ENCODE measurements around the gene CDHR1. TPM values are rescaled to one million over a fixed set of nuclear protein-coding genes. Genes with fewer than 3 reads are reported as not detected.
"Not testable (repeated sequence)": the region's sequence is repeated elsewhere in the genome, so short reads cannot be mapped to it uniquely, and the experiment has no call there.

The CDHR1 gene
- total RNA-seq (2022) (not detected in 2 replicates), Bru-seq, nascent RNA (not detected), BruChase-seq, experiment 1, labeled RNA remaining after a 6-hour chase (not detected), BruChase-seq, experiment 2, labeled RNA remaining after a 2-hour chase (not detected)
- long read RNA-seq, result 0 reads

GRCh38 chr10:84194424-84195043 lies at the start of gene CDHR1:
Gene CDHR1 (plus strand): TSS chr10:84194537. CDS start chr10:84194761, 224 bp downstream.
- no peaks in the 10 kb centered on the region for H3K36me3 Mint-ChIP-seq (ENCODE audit: insufficient read depth, unreplicated experiment)
- no TSS peak for BruUV-seq (replicated peaks)
- CTCF ChIA-PET, result no interaction called here
- H3K4me1 Mint-ChIP-seq (ENCODE audit: low read depth, unreplicated experiment), result no peaks in the 10 kb centered on the region
- no peak for DNase-seq
- H3K27me3 Mint-ChIP-seq (ENCODE audit: unreplicated experiment), result peaks cover 83% of the 10 kb centered on the region
- TF ChIP-seq, protein P1, sequence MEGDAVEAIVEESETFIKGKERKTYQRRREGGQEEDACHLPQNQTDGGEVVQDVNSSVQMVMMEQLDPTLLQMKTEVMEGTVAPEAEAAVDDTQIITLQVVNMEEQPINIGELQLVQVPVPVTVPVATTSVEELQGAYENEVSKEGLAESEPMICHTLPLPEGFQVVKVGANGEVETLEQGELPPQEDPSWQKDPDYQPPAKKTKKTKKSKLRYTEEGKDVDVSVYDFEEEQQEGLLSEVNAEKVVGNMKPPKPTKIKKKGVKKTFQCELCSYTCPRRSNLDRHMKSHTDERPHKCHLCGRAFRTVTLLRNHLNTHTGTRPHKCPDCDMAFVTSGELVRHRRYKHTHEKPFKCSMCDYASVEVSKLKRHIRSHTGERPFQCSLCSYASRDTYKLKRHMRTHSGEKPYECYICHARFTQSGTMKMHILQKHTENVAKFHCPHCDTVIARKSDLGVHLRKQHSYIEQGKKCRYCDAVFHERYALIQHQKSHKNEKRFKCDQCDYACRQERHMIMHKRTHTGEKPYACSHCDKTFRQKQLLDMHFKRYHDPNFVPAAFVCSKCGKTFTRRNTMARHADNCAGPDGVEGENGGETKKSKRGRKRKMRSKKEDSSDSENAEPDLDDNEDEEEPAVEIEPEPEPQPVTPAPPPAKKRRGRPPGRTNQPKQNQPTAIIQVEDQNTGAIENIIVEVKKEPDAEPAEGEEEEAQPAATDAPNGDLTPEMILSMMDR (IDR thresholded peaks at IDR 0.05; ENCODE audit: unreplicated experiment), result no peak
- no peak within 1 kb of the TSS for H3K27ac Mint-ChIP-seq (ENCODE audit: unreplicated experiment)
- no peak within 1 kb of the TSS for H3K4me3 Mint-ChIP-seq (ENCODE audit: low read depth, unreplicated experiment)
- intact Hi-C loops (cut with micrococcal nuclease; ENCODE audit: unreplicated experiment), result no loop called here
- no peaks in the 10 kb centered on the region for H3K9me3 Mint-ChIP-seq (ENCODE audit: low read depth, unreplicated experiment)

DNA sequence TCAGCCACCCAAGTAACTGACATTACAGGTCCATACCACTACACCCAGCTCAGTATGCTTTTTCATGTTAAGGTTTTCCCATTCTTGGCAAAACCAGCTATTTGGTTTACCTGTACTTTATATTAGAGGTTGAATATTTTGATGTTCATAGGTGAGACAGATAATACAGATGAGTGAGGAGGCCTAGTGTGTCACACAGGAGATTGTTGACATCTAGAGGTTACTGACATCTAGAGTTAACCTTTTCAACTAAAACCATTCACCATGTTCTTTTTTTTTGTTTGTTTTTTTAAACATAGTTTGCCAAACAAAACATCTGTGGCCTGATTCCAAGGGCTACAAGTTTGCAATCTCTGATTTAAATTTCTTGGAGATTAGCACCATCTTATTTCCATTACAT lies 47.0 kb upstream of the CDHR1 start:
- H3K36me3 Mint-ChIP-seq (ENCODE audit: insufficient read depth, unreplicated experiment), result peaks cover 25% of the 10 kb centered on the region
- no peaks in the 10 kb centered on the region for H3K27me3 Mint-ChIP-seq (ENCODE audit: unreplicated experiment)
- TF ChIP-seq, protein P1 (IDR thresholded peaks at IDR 0.05; ENCODE audit: unreplicated experiment), result no peak
- no peak overlapping the region for H3K27ac Mint-ChIP-seq (ENCODE audit: unreplicated experiment)
- DNase-seq, result no peak
- CTCF ChIA-PET, result interaction anchor here (1.0 to 1.8 kb wide), 2 partner anchors 8 to 110 kb away, joined by 7 read pairs; partner anchors contain the start of gene GHITM
- no peak overlapping the region for H3K4me3 Mint-ChIP-seq (ENCODE audit: low read depth, unreplicated experiment)
- no peaks in the 10 kb centered on the region for H3K4me1 Mint-ChIP-seq (ENCODE audit: low read depth, unreplicated experiment)
- H3K9me3 Mint-ChIP-seq (ENCODE audit: low read depth, unreplicated experiment), result no peaks in the 10 kb centered on the region
- intact Hi-C loops (cut with micrococcal nuclease; ENCODE audit: unreplicated experiment), result no loop called here
- BruUV-seq (replicated peaks), result no TSS peak

- intact Hi-C loops (cut with micrococcal nuclease; ENCODE audit: unreplicated experiment); H3K27ac Mint-ChIP-seq (ENCODE audit: unreplicated experiment); H3K4me1 Mint-ChIP-seq (ENCODE audit: low read depth, unreplicated experiment); H3K4me3 Mint-ChIP-seq (ENCODE audit: low read depth, unreplicated experiment); H3K9me3 Mint-ChIP-seq (ENCODE audit: low read depth, unreplicated experiment); DNase-seq; BruUV-seq (replicated peaks); H3K27me3 Mint-ChIP-seq (ENCODE audit: unreplicated experiment): not testable (repeated sequence)
- TF ChIP-seq, protein P1 (IDR thresholded peaks at IDR 0.05; ENCODE audit: unreplicated experiment), result peak; percentile 34
- H3K36me3 Mint-ChIP-seq (ENCODE audit: insufficient read depth, unreplicated experiment), result peaks cover 28% of the 10 kb centered on the region
- CTCF ChIA-PET, result interaction anchor here (1.0 to 1.8 kb wide), 2 partner anchors 9 to 109 kb away, joined by 7 read pairs; partner anchors contain the start of gene GHITM
Measured at GRCh38 chr10:84148006-84148597, 46.2 kb upstream of the CDHR1 start.

GRCh38 chr10:84149854-84150253 lies 44.5 kb upstream of the CDHR1 start:
- TF ChIP-seq, protein P1 (IDR thresholded peaks at IDR 0.05; ENCODE audit: unreplicated experiment), result no peak
- Mint-ChIP-seq H3K4me1 (ENCODE audit: low read depth, unreplicated experiment) (no peaks in the 10 kb centered on the region), H3K27me3 (ENCODE audit: unreplicated experiment) (no peaks in the 10 kb centered on the region), H3K4me3 (ENCODE audit: low read depth, unreplicated experiment) (no peak overlapping the region), H3K36me3 (ENCODE audit: insufficient read depth, unreplicated experiment) (peaks cover 23% of the 10 kb centered on the region), H3K9me3 (ENCODE audit: low read depth, unreplicated experiment) (no peaks in the 10 kb centered on the region), H3K27ac (ENCODE audit: unreplicated experiment) (no peak overlapping the region)
- CTCF ChIA-PET, result no interaction called here
- intact Hi-C loops (cut with micrococcal nuclease; ENCODE audit: unreplicated experiment), result no loop called here
- BruUV-seq (replicated peaks), result no TSS peak
- no peak for DNase-seq

Measured in Calu3 (cell line).